ENCODE data around the gene KCNMA1. TPM values are rescaled to one million over a fixed set of nuclear protein-coding genes. Genes with fewer than 3 reads are reported as not detected.

Gene KCNMA1
- total and polyA plus RNA-seq, 10 of the 15 experiments (the other 5 are each of a cell fraction or from before 2014, with no cell fraction given): 8.5 to 77.0 (median 21.3) TPM

DNA sequence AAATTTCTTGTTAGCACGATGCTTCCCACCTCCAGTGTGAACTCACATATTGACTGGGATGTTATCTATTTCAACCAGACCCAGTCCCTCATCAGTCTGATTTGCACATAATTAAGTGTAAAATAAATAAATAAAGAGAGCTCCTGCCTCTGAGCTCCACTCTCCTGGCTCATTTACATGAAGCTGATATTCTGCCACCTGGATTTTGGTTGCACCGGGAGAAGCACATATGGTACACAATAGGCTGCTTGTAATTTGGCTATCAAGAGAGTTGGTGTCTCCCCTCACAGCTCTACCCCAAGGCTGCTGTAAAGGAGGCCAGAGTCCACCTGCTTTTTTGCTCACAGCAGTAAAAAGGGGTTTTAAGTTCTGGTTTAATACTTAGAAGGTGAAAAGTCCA is 610.5 kb downstream of the KCNMA1 start:
- in situ Hi-C loops (cut with MboI) (no loop called here), intact Hi-C loops (cut with micrococcal nuclease; ENCODE audit: unreplicated experiment) (no loop called here)
- no peaks in the 10 kb centered on the region for H3K36me3 ChIP-seq (ENCODE audit: control insufficient read depth in 2 of 2, insufficient read depth in 2 of 2, low read length in 1 of 2)
- no peaks in the 10 kb centered on the region for H3K79me2 ChIP-seq (ENCODE audit: control insufficient read depth, insufficient read depth, low read length)
- no peak overlapping the region for H3K4me2 ChIP-seq (ENCODE audit: control insufficient read depth, insufficient read depth)
- no peaks in the 10 kb centered on the region for H3K4me1 ChIP-seq (ENCODE audit: control insufficient read depth, insufficient read depth, low read length)
- no peaks in the 10 kb centered on the region for H4K20me1 ChIP-seq (ENCODE audit: control insufficient read depth, insufficient read depth)
- ChIA-PET CTCF (interaction anchor here (1.2 to 4.8 kb wide), 2 partner anchors 11 to 1003 kb away, joined by 3 to 34 read pairs; partner anchors contain the start of gene POLR3A), RAD21 (ENCODE audit: unreplicated experiment) (interaction anchor here (1.1 to 2.2 kb wide), 4 partner anchors 15 to 21 kb away, joined by 3 to 6 read pairs (median 4); no protein-coding TSS in a partner anchor), POLR2A (interaction anchor here (0.6 kb wide), 1 partner anchor 1839 kb away, joined by 4 read pairs; no protein-coding TSS in a partner anchor), SMC1A (ENCODE audit: uncharacterized antibody, unreplicated experiment) (interaction anchor here (0.6 to 2.0 kb wide), 6 partner anchors 17 to 966 kb away, joined by 3 to 11 read pairs (median 4); no protein-coding TSS in a partner anchor)
- BruUV-seq (replicated peaks): no TSS peak
- H3K27me3 ChIP-seq (replicated peaks in 1 of 2; ENCODE audit: control insufficient read depth in 2 of 2, insufficient read depth in 2 of 2, low read length in 1 of 2): no peaks in the 10 kb centered on the region
- DNase-seq (ENCODE audit: low read depth, low spot score): no peak
- ATAC-seq: peak; percentile 19; the same call in 2 of the 3 replicates
- no peak overlapping the region for H3K9ac ChIP-seq (ENCODE audit: control insufficient read depth, insufficient read depth, low read length)
- H3K27ac ChIP-seq (ENCODE audit: control insufficient read depth, insufficient read depth): no peak overlapping the region
- no peak for TF ChIP-seq BHLHE40 (IDR thresholded peaks at IDR 0.05; ENCODE audit: borderline replicate concordance in 1 of 2, low read depth in 2 of 2, low read length in 1 of 2)
- no peak for TF ChIP-seq HDGF (IDR thresholded peaks at IDR 0.05)
- TF ChIP-seq NBN (IDR thresholded peaks at IDR 0.05): no peak
- TF ChIP-seq CREB1 (IDR thresholded peaks at IDR 0.05; ENCODE audit: low read depth): no peak
- no peak for TF ChIP-seq SPI1 (IDR thresholded peaks at IDR 0.05; ENCODE audit: borderline replicate concordance, insufficient read depth, low read depth, low read length)
- TF ChIP-seq, protein P1, sequence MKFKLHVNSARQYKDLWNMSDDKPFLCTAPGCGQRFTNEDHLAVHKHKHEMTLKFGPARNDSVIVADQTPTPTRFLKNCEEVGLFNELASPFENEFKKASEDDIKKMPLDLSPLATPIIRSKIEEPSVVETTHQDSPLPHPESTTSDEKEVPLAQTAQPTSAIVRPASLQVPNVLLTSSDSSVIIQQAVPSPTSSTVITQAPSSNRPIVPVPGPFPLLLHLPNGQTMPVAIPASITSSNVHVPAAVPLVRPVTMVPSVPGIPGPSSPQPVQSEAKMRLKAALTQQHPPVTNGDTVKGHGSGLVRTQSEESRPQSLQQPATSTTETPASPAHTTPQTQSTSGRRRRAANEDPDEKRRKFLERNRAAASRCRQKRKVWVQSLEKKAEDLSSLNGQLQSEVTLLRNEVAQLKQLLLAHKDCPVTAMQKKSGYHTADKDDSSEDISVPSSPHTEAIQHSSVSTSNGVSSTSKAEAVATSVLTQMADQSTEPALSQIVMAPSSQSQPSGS (IDR thresholded peaks at IDR 0.05; ENCODE audit: low read length): no peak
- no peak for TF ChIP-seq MYB (IDR thresholded peaks at IDR 0.05; ENCODE audit: borderline replicate concordance, low read depth, low read length)
- TF ChIP-seq, protein P2, sequence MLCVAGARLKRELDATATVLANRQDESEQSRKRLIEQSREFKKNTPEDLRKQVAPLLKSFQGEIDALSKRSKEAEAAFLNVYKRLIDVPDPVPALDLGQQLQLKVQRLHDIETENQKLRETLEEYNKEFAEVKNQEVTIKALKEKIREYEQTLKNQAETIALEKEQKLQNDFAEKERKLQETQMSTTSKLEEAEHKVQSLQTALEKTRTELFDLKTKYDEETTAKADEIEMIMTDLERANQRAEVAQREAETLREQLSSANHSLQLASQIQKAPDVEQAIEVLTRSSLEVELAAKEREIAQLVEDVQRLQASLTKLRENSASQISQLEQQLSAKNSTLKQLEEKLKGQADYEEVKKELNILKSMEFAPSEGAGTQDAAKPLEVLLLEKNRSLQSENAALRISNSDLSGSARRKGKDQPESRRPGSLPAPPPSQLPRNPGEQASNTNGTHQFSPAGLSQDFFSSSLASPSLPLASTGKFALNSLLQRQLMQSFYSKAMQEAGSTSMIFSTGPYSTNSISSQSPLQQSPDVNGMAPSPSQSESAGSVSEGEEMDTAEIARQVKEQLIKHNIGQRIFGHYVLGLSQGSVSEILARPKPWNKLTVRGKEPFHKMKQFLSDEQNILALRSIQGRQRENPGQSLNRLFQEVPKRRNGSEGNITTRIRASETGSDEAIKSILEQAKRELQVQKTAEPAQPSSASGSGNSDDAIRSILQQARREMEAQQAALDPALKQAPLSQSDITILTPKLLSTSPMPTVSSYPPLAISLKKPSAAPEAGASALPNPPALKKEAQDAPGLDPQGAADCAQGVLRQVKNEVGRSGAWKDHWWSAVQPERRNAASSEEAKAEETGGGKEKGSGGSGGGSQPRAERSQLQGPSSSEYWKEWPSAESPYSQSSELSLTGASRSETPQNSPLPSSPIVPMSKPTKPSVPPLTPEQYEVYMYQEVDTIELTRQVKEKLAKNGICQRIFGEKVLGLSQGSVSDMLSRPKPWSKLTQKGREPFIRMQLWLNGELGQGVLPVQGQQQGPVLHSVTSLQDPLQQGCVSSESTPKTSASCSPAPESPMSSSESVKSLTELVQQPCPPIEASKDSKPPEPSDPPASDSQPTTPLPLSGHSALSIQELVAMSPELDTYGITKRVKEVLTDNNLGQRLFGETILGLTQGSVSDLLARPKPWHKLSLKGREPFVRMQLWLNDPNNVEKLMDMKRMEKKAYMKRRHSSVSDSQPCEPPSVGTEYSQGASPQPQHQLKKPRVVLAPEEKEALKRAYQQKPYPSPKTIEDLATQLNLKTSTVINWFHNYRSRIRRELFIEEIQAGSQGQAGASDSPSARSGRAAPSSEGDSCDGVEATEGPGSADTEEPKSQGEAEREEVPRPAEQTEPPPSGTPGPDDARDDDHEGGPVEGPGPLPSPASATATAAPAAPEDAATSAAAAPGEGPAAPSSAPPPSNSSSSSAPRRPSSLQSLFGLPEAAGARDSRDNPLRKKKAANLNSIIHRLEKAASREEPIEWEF (IDR thresholded peaks at IDR 0.05; ENCODE audit: insufficient replicate concordance, low read depth, low read length): no peak
- no peak for TF ChIP-seq PAX8 (IDR thresholded peaks at IDR 0.05)
- TF ChIP-seq WRNIP1 (IDR thresholded peaks at IDR 0.05; ENCODE audit: borderline replicate concordance, low read depth, low read length): no peak
- TF ChIP-seq, protein P3, sequence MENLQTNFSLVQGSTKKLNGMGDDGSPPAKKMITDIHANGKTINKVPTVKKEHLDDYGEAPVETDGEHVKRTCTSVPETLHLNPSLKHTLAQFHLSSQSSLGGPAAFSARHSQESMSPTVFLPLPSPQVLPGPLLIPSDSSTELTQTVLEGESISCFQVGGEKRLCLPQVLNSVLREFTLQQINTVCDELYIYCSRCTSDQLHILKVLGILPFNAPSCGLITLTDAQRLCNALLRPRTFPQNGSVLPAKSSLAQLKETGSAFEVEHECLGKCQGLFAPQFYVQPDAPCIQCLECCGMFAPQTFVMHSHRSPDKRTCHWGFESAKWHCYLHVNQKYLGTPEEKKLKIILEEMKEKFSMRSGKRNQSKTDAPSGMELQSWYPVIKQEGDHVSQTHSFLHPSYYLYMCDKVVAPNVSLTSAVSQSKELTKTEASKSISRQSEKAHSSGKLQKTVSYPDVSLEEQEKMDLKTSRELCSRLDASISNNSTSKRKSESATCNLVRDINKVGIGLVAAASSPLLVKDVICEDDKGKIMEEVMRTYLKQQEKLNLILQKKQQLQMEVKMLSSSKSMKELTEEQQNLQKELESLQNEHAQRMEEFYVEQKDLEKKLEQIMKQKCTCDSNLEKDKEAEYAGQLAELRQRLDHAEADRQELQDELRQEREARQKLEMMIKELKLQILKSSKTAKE (IDR thresholded peaks at IDR 0.05; ENCODE audit: low read depth, poor library complexity, severe bottlenecking): no peak
- TF ChIP-seq RAD51 (IDR thresholded peaks at IDR 0.05): no peak
- no peak overlapping the region for H3K4me3 ChIP-seq
- no peaks in the 10 kb centered on the region for H3K9me3 ChIP-seq (replicated peaks; ENCODE audit: control insufficient read depth, insufficient read depth, low read length)
- 31% methylated on average over 2 of the region's 2 CpGs for WGBS (ENCODE audit: insufficient coverage, insufficient replicate concordance, low lambda C conversion rate, missing lambda C conversion rate)
- no peak overlapping the region for H2AFZ ChIP-seq (ENCODE audit: control insufficient read depth, low read depth, low read length)
- FAIRE-seq: no peak
